DMS153 treated with DMSO at 0.1 percent for 48 hours (cell line): ENCODE measurements around the gene TSR3.
A peak's percentile ranks its signal among the peaks of the same experiment; 100 is the strongest.

Experiments
- DNase-seq: peaks from one replicate; lab custom pipeline; 2025; ENCODE audit not compliant: unreplicated experiment; lab: John Stamatoyannopoulos, UW

TSR3 gene

DNA sequence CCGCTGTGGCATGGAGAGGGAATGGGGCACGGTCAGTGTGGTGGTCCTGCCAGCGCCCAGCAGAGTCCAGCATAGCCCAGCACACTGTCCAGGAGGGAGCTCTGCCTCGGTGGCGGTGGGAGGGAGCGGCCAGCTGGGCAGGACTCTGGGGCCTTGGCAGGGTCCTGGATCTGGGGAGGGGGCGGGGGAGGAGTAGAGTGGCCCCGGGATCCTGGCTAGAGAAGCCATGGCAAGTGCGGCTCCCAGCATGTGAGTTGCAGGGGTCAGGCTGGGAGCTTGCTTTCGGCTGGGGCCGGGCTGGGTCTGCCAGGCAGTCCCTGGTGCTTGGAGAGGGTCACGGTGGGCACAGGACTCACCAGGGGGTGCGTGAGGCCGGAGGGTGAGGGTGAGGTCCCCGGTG lies 3.9 kb upstream of the TSR3 start:
- no peak for DNase-seq

DNA sequence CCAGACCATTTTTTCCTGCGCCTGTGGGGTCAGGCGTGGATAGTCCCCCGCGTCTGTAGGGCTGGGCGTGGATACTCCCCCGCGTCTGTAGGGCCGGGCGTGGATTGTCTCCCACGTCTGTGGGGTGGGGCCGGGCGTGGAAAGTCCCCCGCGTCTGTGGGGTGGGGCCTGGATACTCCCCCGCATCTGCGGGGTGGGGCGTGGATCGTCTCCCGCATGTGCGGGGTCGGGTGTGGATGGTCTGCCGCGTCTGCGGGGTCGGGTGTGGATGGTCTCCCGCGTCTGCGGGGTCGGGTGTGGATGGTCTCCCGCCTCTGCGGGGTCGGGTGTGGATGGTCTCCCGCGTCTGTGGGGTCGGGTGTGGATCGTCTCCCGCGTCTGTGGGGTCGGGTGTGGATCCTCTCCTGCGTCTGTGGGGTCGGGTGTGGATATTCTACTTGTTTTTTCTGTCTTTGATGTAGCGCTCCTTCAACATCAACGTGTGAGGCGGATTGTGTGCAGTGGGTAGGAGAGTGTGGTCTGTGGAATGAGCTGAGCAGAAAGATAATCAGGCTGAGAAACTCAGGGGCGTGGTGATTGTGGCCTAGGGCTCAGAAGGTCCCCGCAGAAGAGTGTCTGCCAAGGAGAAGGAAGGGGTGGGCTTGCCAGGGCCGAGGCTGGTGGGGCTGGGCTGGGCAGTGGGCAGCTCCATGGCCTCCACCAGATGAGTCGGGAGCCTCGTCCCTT lies 3.3 kb upstream of the TSR3 start:
- no peak for DNase-seq

- DNase-seq: no peak
Measured at GRCh38 chr16:1351215-1351581, 480 bp downstream of the TSR3 start.

DNA sequence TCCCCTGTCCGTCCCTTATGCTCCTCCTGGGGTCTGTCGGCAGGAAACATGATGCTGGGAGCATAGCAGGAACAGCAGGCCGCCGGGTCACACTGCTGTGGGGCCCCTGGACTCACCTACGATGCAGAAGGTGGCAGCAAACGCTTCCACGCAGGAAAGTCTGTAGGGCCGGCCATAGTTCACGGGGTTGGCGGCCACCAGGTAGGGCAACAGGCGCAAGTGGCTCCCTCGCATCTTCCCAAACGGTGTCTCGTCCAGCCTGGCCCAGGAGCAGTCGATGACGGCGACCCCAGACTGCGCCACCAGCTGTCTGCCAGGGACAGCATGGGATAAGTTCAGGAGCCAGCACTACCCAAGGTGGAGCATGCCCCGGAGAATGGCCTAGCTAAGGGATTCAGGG lies 987 bp downstream of the TSR3 start:
- DNase-seq: no peak

GRCh38 chr16:1349951-1350350 lies 1.7 kb downstream of the TSR3 start:
- no peak for DNase-seq

GRCh38 chr16:1349351-1349750 lies 2.3 kb downstream of the TSR3 start:
- DNase-seq: no peak

GRCh38 chr16:1348926-1349325 lies 2.8 kb downstream of the TSR3 start:
- no peak for DNase-seq

DNA sequence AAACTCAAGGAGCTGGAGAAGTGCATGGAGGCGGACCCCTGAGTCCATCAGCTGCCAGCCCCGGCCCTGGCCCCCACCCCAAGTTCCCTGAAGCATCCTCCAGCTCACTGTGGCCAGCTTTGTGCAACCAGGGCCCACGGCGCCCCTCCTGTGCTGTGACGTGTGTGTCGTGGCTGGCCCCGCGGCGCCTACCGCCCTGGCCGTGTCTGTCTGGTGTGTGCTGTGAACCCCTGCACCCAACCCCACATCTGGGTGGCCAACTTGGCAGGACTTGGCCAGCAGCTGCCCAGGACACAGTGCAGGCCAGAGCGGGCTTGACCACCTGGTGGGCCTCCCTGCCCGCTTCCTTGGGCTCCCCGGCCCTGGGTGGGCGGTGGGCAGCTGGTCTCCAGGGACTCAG lies 3.2 kb downstream of the TSR3 start:
- no peak for DNase-seq

- no peak for DNase-seq
Measured at GRCh38 chr16:1347962-1348361, 3.7 kb downstream of the TSR3 start.

GRCh38 chr16:1347286-1347855 lies 4.3 kb downstream of the TSR3 start:
- DNase-seq: no peak

GRCh38 chr16:1346422-1347285 lies 5.0 kb downstream of the TSR3 start:
- no peak for DNase-seq

DNA sequence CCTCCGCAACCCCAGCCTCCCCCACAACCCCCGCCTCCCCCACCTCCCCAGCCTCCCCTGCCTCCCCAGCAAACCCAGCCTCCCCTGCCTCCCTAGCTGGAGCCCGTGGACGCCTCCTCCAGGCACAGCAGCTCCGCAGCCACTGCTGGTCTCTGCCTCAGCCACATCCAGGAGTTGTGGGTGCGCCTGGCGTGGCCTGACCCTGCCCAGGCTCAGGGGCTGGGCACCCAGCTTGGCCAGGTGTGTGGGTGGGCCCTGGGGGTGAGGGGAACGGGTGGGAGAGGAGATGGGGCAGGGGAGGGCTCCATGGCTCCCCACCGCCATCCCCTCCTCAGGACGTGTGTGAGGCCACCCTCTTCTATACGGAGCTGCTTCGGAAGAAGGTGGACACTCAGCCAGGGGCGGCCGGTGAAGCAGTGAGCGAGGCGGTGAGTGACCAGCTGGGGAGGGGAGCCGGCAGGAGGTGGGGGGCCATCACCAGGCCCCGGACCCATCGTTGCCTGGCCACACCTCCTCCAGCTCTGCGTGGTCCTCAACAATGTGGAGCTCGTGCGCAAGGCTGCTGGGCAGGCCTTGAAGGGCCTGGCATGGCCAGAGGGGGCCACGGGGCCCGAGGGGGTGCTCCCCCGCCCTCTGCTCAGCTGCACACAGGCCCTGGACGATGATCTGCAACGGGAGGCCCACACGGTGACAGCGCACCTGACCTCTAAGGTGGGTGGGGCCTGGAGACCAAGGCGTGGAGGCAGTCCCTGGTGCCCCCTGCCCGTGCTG lies 5.8 kb downstream of the TSR3 start:
- no peak for DNase-seq

DNA sequence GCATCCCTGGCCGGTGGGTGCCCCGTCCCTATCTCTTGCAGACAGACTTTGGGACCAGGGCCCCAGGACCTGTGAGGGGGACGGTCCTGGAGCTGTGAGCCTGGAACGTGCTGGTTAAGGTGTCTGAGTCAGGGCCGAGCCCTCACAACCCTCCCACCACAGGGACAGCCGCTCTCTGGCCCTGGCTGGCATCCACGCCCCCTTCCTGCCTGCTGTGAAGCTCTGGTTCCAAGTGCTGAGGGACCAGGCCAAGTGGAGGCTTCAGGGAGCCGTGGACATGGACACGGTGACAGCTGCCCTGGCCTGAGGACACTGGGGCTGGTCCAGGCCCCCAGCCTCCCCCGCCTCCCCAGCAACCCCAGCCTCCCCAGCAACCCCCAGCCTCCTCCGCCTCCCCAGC lies 6.6 kb downstream of the TSR3 start:
- no peak for DNase-seq

DNA sequence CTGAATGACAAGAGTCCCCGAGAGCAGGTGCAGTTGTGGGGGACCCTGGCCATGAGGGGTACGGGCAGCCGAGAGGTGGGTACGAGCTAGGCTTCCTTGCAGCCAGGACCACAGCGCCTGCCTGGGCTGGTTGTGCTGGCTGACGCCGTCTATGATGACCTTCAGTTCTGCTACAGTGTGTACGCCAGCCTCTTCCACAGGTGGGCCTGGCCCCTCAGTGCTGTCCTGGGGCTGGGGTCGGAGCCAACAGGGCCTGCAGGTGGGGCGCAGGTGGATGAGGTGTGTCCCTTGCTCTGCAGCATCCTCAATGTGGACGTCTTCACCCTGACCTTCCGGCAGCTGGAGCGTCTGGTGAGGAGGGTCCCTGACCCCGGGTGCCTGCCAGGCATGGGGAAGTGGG lies 7.2 kb downstream of the TSR3 start:
- DNase-seq: no peak

GRCh38 chr16:1343428-1344242 lies 8.0 kb downstream of the TSR3 start:
- DNase-seq: no peak

DNA sequence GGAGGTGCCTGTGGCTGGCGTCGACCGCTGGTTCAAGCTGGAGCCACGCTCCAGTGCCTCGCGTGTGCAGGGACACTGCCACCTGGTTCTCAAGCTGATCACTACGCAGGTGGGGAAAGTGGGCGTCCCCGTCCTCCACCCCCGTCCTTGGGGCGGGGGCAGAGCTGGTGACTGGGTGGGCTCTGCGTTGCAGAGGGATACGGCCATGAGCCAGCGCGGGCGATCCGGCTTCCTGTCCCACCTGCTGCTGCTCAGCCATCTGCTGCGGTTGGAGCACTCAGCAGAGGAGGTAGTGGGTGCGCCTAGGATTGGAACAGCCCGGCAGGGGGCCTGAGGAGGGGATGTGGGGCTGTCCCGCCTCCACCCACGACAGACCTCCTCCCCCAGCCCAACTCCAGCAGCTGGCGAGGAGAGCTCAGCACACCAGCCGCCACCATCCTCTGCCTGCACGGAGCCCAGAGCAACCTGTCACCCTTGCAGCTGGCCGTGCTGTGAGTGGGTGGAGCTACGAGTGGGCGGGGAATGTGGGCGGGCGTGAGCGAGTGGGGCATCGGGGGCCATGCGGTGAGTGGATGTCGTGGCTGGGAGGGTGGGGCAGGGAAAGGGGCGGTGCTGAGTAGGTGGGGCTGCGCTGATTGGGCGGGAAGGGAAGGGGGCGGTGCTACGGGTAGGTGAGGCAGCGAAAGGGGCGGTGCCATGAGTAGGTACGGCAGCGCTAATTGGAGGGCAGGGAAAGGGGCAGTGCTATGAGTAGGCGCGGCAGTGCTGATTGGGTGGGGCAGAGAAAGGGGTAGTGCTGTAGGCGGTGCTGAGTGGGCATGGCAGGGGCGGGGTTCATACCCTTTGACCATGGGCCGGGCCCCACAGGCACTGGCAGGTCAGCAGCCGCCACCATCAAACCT lies 8.9 kb downstream of the TSR3 start:
- peak; percentile 98 for DNase-seq

GRCh38 chr16:1341495-1342420 lies 9.9 kb downstream of the TSR3 start:
- DNase-seq: no peak

GRCh38 chr16:1340730-1341494 lies 10.8 kb downstream of the TSR3 start:
- DNase-seq: no peak
